ENCODE measurements around the gene NDUFS6. TPM values are rescaled to one million over a fixed set of nuclear protein-coding genes. Genes with fewer than 3 reads are reported as not detected.
A peak's percentile ranks its signal among the peaks of the same experiment; 100 is the strongest.
"Not testable (repeated sequence)": the region's sequence is repeated elsewhere in the genome, so short reads cannot be mapped to it uniquely, and the experiment has no call there.

The NDUFS6 gene
- total RNA-seq, 2 donors from 2014 or later, result 84.2 to 86.1 TPM

DNA sequence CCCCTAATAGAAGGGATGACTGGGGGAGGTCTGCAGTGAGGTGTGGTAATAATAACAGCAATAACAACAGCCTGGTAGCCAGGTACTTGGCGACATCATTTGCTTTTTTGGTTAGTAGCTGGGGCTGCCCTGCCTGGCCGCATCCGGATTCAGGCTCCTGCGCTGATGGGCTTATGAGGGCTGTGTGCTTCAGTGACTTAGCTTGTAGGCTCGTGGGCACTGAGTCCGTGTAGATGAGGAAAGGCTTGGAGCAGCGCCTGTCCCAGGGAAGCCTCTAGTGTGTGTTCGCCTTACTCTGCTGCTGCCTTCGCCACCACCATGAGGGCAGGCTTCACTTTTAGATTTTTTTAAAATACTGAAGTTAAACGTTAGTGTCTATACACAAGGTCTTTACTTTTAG lies 4.5 kb downstream of the NDUFS6 start:
- intact Hi-C loops (cut with DNase I), result no loop called here
- DNase-seq, result no peak
- ATAC-seq, result no peak

DNA sequence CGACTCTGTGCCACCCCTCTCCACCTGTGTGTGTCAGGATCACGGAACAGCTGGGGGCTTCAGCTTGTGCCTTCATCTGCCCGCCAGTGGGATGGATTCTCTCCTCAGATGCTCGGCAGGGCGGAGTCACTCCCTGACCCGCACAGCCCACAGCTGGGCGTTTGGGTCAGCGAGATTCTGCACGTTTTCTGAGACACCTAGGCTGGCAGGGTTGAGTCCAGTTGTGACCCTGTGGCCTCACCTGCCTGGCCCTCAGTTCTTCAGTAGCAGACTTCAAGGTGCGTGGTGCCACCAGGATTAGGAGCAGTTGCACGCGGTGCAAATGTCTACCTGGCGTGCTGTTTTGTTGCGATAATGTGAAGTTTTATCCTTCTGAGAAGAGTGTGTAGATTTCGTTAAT lies 5.0 kb downstream of the NDUFS6 start:
- no peak for DNase-seq

DNA sequence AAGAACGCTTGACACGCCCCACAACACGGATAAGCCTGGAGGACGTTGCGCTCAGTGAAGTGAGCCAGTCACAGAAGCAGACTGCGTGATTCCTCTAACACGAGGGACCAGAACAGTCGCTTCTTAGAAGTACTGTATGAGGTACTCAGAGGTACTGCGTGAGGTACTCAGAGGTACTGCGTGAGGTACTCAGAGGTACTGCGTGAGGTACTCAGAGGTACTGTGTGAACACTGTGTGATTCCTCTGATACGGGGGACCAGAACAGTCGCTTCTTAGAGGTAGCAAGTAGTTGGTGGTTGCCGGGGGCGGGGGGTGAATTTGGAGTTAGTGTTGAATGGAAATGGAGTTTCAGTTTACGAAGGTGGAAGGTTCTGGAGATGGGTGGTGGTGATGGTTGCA lies 5.8 kb downstream of the NDUFS6 start:
- DNase-seq, result no peak
- intact Hi-C loops (cut with DNase I), result no loop called here
- no peak for ATAC-seq

More for the DNA sequence above, 5.0 kb downstream of the NDUFS6 start:
- no peak for ATAC-seq
- intact Hi-C loops (cut with DNase I), result no loop called here

DNA sequence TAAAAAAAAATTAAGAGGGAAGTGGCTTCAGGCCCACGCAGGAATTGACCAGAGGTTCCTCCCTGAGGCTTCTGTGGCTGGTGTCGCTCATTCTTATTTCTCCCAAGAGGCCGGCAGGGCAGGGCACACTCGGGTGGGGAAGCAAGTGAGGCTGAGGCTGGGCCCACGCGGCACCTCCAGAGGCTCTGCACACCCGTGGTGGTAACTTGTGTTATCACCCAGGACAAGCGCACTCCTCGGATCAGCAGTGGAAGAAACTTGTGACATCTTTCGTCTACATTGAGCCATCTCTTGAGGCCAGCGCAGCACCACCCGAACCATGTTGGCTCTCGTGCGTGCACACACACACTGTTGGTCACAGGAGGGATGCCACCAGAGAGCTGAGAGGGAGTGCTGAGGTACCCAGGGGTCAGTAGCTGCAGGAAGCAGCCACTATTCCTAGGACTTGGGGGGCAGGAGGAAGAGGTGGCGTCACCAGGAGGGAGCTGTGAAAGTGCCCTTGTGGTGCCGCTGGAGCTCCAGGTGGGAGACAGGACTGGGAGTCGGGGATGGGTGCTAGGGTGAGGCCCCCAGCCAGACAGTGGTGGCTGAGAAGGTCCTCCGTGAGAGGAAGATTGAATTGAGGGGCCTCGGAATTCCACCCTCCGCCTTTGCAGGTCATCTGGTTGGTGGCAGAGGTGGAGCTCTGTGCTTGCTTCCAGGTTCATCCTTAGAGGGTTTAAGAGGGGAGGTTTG lies 6.4 kb downstream of the NDUFS6 start:
- DNase-seq, result no peak
- intact Hi-C loops (cut with DNase I), result no loop called here
- ATAC-seq, result no peak

DNA sequence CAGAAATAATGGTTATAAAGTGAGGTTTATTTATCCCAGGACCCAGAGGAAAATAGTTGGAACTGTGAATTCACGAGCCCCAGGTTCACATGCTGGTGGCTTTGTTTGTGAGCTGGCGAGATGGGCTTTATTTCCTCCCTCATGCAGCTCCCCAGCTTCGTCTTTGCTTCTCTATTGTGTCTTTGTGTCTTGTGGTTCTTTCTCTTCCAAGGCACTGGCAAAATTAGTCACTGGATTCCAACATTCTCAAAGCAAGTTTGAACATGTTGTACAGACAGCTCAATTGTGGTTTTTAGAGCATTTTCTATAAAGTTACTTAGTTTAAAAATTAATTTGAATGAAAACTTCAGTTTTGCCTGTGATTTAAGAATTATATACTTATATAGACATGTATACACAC lies 7.2 kb downstream of the NDUFS6 start:
- intact Hi-C loops (cut with DNase I), result no loop called here
- no peak for DNase-seq
- no peak for ATAC-seq

DNA sequence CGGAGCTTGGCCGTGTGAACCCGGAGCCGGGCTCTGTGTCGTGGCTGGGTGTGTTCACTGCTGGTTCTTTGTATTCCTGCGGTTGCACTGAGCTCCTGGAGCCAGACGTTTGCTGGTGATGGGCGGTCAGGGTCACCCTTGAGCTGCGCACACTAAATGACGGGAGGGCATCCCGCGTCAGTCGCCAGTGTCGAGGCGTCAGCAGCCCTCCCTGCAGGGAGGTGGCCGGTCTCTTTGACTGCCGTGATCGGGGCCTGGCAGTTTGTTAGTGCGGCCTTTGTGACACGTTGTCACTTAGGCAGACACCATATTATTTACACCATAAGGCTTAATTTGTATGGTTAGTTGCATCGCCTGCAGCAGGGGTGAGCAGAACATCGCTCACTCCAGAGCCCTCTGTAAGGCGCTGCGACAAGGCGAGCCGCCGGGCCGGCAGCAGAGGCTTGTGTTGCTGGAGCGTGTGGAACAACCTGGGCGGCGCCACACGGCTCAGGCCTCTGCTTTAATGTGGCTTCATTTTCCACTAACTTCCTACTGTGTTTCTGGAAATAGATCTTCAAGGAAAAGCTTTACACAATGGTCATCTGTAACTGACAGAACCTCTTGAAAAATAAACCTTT lies 8.3 kb downstream of the NDUFS6 start:
- intact Hi-C loops (cut with DNase I), result no loop called here
- peak in 1 of 2 donors; percentile 8 for ATAC-seq
- DNase-seq, result no peak

DNA sequence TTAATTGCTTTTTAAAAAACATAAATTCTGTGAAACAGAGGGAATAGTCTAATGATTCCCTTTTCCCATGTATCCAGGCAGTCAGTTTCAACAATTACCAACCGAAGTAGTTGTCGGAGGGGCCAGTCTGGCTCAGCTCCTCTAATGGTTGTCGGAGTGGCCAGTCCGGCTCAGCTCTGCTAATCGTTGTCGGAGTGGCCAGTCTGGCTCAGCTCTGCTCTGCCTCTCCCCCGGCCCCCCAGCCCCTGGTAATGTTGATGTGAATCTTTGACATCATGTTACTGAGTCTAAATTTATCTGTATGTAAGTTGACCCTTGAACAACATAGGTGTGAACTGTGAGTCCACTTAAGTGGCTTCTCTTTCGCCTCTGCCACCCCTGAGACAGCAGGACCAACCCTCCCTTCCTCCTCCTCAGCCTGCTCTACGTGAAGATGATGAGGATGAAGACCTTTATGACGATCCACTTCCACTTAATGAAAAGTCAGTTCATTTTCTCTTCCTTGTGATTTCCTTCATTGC lies 9.4 kb downstream of the NDUFS6 start:
- no peak for DNase-seq
- ATAC-seq, result no peak
- intact Hi-C loops (cut with DNase I), result no loop called here

DNA sequence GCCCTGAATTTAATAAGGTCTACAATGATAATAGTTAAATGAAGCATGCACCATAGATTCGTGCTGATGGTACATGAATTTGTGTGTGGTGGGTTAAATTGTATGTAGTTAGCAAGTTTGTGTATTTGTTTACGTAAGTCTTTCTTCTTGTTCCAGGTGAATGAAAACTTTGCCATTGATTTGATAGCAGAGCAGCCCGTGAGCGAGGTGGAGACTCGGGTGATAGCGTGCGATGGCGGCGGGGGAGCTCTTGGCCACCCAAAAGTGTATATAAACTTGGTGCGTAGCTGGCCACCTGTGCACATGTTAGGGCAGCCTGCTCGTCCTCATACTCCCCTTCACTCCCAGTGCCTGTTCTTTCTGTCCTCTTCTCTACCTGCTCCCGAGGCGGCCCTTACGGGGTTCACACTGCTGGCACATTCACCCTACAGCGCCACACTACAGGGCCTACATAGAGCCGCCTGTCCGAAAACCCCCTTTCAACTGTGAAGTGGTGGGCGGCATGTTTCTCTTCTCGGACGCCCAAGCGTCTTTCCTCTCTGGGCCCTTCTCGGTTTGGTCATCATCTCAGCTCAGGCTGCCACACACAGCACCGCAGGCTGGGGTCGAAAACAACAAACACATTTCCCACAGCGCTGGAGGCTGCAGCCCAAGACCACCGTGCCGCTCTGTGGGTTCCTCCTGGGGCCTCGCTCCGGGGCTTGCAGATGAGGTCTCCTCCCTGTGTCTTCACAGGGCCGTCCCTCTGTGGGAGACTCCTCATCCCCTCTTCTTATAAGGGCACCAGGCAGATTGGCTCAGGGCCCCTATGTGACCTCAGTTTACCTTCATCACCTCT lies 13.2 kb downstream of the NDUFS6 start:
- no peak for DNase-seq
- ATAC-seq, result no peak
- intact Hi-C loops (cut with DNase I), result no loop called here

DNA sequence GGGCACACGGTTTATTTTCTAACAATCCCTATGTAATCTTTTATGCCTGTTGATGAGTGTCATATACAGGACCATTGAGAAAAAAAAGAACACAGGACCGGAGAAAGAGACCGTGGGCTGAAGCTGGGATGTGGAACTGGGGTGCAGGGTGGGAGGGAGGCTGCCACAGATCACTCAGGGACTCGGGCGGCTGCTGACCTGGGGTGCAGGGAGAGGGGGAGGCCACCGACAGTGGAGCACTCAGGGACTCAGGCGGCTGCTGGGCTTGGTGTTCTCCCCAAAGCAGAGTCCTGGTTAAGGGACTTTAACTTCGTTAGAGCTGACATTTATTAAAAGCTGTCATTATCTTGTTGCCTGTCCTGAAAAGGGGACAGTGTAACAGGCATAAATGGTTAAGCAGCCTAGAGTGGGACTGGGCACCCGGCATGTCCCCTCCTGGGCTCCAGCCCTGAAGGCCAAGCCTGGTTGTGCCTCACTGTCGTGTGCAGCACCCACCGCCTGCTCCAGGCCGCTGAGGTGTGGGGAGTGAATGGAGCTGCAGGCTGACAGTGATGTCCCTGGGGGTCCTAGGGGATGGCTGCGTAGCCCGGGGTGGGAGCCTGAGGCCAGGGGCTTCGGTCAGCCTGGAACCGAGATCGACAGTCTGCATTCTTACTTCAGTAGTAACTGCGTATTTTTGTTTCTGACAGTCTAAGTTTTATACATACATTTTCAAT lies 14.0 kb downstream of the NDUFS6 start:
- DNase-seq, result no peak
- intact Hi-C loops (cut with DNase I), result no loop called here
- ATAC-seq, result no peak

DNA sequence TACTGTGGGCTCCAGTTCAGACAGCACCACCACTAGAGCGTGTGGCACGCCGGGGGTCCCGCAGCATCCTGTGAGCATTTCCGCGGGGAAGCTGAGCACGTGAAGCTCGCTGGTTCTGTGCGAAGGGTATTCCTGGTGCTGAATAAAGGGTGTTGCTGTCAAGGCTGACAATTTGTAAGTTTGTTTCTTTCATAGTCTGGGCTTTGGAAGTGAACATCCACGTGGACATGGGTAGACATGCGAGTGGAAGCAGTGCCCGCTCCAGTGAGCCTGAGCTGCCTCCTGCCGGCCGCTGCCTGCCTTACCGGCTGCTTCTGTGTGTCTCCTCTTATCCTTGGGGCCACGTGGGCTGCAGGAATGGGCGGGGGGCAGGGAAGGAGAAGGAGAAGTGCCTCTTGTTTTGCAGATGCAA lies 14.7 kb downstream of the NDUFS6 start:
- no peak for ATAC-seq
- no peak for DNase-seq
- intact Hi-C loops (cut with DNase I), result no loop called here

DNA sequence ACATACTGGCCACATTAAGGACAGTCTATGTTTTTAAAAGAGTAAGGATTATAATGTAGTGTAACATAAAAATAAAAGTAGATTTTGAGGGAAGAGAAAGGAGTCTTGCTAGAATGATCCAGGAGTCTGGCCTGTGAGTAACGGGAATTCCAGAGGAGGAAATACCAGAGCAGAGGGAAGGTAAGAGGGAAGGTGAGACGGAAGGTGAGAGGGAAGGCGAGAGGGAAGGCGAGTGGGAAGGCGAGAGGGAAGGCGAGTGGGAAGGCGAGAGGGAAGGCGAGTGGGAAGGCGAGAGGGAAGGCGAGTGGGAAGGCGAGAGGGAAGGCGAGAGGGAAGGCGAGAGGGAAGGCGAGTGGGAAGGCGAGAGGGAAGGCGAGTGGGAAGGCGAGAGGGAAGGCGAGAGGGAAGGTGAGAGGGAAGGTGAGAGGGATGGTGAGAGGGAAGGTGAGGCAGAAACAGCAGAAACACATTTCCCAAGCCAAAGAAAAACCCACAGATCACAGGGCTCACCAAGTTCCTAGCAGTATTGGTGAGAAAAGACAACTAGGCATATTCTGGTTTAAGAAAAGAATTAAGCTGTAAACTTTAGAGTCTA lies 15.4 kb downstream of the NDUFS6 start:
- DNase-seq; ATAC-seq; intact Hi-C loops (cut with DNase I): not testable (repeated sequence)

DNA sequence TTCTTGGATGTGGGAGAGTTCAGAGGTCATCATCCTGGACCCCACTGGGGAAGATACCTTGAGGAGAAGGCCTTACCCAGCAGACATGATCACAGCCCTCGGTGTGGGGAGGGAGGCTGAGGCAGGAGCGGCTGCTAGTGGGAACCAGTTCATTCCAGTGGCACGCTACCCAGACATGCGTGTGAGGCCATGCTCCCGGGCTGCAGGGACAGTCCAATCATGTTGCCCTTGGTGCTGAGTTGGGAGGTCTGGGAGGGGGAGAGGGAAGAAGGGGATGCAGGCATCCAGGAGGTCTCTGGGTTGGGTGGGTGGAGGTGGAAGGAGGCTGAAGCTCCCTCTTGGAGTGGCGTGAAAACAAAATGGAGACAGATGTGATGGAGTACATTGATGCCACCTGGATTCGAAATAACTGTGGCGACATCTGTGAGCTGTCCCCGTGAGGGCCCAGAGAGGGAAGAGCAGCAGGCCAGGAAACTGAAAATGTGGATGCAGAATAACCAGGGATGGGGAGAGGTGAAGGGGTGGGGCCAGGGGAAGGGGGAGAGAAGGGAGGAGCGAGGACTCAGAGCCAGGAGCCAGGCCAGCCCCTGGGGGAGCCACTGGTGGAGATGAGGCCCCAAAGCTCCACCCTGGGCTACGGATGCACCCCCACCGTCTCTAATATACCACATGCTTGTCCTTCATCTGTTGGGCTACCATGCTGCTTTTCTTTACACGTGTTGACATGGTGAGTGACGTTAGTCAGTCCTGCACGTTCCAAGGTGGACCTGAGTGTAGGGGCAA lies 16.2 kb downstream of the NDUFS6 start:
- DNase-seq (no peak), ATAC-seq (no peak)
- intact Hi-C loops (cut with DNase I), result no loop called here

DNA sequence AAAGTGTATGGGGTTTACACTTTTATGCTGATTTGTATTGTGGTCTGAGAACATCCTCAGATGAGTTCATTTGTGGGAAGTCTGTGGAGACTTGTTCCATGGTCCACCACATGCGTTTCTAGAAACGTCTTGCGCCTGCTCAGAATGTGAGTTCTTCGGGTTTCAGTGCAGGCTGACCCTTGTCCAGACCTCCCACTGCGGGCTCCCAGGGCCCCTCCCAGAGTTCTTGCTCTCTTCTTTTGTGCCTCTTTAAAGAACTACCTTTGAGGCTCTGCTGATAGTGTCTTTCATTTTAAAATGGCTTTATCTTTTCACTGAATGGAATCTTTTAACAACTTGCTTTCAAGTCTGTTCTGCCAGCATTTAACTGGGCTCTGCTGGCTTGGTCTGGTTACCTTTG lies 17.6 kb downstream of the NDUFS6 start:
- ATAC-seq (no peak), DNase-seq (no peak)
- intact Hi-C loops (cut with DNase I), result no loop called here

DNA sequence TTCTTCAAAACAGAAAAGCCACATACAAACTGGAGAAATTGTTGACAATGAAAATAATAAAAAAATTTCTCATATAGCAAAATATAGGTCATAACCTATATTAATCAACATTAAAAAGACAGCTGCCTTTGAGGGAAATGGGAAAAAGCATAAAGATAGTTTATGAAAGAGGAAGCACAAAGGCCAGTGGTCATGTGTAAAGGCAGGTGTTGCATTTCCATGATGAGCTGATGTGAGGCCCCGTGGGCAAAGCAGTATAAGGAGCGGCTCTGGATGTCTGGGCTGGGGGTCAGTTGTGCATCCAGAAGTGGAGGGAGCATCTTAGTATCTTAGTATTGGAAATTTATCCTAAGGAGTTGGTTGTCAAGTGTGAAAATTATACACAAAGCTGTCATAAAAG lies 18.3 kb downstream of the NDUFS6 start:
- DNase-seq (no peak), ATAC-seq (no peak)
- intact Hi-C loops (cut with DNase I), result no loop called here

DNA sequence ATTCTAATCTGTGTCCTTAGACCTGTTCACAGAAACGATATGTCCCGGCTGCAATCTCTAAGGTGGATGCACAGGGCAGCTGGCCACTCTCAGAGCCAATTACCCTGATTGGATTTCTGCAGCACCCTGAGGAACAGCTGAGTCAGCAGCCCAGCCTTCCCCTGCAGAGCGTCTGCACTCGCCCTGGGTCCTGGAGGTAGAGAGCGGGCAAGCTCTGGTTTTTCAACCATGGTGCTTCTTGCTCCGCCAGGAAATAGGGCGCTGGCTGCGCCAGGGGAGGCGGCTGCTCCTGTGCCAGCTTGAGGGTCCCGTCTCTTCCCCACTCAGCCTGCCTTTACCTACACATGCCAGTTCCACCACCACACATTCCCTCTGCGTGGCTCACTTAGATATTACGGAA lies 19.2 kb downstream of the NDUFS6 start:
- no peak for DNase-seq
- intact Hi-C loops (cut with DNase I), result no loop called here
- no peak for ATAC-seq

DNA sequence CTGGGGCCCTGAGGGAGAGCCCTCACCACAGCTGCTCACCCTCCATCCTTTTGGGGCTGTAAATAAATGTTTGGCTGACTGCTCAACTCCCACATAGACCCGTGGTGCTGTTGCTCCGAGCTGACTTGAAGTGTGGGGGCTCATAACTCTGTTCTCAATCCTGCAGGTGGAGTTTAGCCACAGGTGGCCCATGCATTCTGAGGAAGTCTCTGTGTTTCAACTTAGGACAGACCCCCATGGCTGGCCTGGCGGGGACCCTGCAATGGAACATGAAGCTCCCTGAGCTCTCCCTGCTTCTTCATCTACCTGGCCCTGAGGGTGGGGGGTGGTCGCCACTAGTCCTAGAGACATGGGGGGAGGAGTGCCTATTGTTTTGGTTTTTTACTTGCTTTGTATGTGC lies 19.7 kb downstream of the NDUFS6 start:
- ATAC-seq (no peak), DNase-seq (no peak)
- intact Hi-C loops (cut with DNase I), result no loop called here

DNA sequence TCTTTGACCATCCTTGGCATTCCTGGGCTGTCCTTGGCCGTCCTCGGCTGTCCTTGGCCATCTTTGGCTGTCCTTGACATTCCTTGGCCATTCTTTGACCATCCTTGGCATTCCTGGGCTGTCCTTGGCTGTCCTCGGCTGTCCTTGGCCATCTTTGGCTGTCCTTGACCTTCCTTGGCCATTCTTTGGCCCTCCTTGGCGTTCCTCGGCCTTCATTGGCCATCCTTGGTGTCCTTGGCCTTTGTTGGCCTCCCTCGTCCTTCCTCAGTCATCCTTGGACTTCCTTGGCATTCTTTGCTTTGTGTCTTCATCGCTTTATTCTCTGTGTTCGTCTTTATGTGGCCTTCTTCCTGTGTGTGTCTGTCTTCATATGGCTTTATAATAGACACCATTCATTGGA lies 20.7 kb downstream of the NDUFS6 start:
- intact Hi-C loops (cut with DNase I), result no loop called here
- ATAC-seq (no peak), DNase-seq (no peak)

DNA sequence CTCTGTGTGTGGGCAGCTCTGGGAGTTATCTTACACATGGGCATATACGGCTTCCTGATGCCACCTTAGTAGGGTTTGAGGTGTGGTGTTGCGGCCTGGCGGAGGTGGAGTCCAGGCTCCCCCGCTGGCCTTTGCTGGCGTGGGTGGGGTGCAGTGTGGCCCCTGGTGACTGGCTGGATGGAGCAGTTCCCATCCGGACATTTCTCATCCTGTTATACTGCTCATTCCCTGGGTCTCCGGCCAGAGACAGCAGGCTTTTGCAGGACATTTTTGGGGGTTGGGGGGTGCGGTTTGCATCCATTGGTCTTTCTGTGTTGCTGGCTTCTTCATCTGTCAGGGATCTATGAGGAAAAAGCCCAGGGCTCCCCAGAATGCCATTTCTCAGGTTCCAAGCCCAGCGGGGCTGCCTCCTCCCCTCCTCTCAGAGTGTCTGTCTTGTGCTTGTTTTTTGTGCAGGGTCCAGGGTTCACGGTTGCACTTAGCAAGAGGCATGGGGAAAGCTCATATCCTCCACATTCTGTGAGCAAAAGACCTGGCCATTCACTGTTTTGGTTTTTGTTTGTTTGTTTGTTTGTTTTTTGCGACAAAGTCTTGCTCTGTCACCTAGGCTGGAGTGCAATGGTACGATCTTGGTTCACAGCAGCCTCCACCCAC lies 22.3 kb downstream of the NDUFS6 start:
- DNase-seq, result no peak
- intact Hi-C loops (cut with DNase I), result no loop called here
- no peak for ATAC-seq
